HG03064 (cell line): ENCODE measurements around the gene UVSSA.
"Not testable (repeated sequence)": the region's sequence is repeated elsewhere in the genome, so short reads cannot be mapped to it uniquely, and the experiment has no call there.

Experiments used
- ATAC-seq: cut with Tn5 transposase; IDR thresholded peaks from one replicate; pipeline ENCODE4 v1.9.1; 2021; ENCODE audit warnings: low read depth; ENCODE audit not compliant: unreplicated experiment

The UVSSA gene

DNA sequence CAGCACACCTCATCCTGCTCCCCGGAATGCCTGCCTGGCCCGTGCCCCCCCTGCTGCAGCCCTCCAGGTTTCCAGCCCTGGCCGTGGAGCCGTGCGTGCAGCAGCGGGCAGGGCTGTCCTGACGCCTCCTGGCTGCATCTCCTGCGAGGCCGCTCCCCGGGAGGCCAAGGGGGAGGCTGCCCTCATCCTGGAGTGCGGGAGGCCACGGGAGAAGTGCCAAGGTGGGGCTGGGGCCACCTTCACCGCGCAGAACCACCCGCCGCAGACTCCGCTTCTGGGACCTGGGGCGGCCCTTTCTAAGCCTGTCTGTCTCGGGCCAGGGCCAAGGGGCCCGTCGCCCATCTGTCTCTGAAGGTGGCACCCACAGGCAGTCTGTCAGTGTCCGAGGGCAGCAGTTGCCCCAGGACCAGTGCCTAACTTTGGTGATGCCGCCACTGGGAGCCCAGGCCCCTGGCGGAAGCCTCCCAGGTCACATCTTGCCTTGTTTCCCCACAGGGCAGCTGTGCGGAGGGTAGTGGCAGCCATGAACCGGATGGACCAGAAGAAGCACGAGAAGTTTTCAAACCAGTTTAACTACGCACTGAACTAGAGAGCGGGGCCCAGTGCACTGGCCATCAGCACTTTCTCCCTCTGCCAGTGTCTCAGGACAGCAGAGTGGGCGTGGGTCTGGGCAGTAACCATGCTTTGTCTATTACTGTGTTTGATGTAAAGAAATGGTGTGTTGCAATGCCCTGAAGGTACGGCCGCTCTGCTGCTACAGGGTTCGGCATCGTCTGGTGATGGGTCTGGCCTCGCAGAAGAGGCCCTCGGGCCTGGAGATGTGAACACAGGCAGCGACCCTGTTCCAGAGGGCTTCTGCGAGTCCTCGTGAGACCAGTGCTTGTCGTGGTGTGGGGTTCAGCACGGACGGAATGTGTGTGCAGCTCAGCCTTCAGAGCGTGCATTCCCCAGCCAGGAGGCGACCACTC lies 38.6 kb downstream of the UVSSA start:
- no peak for ATAC-seq

DNA sequence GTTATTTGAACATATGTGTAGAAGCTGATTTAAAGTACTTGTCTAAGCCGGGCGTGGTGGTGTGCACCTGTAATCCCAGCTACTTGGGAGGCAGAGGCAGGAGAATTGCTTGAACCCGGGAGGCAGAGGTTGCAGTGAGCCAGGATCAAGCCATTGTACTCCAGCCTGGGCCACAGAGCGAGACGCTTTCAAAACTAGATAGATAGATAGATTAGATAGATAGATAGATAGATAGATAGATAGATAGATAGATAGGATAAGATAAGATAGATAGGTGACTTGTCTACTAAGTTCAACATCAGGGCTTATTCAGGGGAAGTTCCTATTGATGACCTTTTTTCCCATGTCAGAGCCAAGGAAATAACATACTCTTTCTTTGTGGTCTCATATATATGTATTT lies 46.4 kb downstream of the UVSSA start:
- not testable (repeated sequence) for ATAC-seq

- no peak for ATAC-seq
Measured at GRCh38 chr4:1393866-1394265, 46.9 kb downstream of the UVSSA start.

DNA sequence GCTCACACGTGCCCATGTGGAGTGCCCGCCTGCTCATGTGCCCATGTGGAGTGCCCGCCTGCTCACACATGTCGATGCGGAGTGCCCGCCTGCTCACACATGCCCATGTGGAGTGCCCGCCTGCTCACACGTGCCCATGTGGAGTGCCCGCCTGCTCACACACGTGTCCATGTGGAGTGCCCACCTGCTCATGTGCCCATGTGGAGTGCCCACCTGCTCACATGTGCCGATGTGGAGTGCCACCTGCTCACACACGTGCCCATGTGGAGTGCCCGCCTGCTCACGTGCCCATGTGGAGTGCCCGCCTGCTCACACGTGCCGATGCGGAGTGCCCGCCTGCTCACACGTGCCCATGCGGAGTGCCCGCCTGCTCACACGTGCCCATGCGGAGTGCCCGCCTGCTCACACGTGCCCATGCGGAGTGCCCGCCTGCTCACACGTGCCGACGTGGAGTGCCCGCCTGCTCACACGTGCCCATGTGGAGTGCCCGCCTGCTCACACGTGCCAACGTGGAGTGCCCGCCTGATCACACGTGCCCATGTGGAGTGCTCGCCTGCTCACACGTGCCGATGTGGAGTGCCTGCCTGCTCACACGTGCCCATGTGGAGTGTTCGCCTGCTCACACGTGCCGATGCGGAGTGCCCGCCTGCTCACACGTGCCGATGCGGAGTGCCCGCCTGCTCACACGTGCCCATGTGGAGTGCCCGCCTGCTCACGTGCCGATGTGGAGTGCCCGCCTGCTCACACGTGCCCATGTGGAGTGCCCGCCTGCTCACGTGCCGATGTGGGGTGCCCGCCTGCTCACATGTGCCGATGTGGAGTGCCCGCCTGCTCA lies 47.8 kb downstream of the UVSSA start:
- not testable (repeated sequence) for ATAC-seq

DNA sequence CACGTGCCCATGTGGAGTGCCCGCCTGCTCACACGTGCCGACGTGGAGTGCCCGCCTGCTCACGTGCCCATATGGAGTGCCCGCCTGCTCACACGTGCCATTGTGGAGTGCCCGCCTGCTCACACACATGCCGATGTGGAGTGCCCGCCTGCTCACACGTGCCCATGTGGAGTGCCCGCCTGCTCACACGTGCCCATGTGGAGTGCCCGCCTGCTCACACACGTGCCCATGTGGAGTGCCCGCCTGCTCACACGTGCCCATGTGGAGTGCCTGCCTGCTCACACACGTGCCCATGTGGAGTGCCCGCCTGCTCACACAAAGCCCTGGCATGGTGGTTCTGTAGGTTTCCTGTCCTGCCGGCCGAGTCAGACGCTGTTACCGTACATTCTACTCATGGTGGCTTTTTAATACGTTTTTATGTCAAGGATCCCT lies 48.4 kb downstream of the UVSSA start:
- not testable (repeated sequence) for ATAC-seq

DNA sequence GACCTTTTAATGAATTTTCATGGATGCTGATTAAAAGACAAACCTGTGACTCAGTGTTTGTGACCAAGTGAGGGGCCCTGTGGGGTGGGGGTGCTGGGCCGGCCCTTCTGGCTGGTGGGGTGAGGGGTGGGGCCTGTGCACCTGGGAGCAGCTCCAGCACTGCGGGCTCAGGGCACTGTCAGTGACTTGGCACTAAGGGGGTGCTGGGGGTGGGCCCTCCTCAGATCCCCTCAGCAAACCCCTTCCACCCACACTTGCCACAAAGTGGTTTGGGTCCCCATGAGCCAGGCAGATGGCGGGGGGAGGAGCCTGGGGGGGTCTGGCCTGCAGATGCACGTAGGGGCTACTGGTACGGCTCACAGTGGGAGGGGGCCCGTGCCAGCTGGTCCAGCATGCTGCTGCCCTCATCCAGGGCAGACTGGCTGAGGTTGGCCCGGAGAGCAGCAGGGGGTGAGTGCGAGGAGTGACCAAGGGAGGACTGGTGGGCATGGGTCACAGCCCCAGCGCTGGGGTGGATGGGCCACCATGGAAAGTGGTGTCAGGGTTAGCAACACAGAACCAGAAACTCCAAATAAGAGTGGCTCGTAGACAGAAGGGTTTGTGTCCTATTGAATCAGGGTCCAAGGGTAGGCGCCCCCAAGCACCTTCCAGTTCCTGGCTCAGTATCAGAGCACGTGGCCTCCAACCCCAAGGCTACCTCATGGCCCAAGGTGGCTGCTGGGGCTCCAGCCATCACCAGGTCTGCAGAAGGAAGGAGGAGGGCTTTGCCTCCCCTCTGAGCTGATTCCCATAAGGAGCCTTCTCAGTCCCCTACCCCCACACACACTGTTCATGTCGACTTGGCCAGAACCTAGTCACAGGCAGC lies 49.2 kb downstream of the UVSSA start:
- no peak for ATAC-seq

DNA sequence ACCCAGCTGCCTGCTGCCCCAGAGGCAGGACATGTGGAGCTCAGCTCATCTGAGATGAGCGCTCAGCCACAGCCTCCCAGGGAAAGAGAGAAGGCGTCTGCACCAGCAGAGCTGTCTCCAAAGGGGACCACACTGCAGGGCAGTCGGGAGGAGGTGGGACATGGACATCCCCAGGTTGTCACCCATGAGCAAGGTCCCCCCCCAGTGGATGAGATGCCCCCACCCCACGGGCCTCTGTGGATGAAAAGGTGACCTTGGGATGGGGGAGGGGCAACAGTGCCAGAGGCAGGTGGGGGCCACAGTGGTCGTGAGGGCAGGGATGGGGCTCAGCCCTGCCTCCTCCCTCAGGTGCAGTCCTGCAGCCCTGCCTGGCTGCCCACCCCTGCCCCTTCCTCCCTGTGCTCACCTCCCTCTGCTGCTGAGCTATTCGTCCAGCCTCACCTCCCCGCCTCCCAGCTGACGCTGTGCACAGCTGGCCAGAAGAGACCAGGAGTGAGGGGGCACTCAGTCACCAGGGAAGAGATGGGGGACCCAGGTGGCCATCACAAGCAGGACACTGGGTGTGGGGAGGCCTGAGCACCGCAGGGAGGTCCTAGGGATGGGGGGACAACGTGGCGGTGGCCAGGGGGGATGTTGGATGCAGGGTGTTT lies 49.9 kb downstream of the UVSSA start:
- no peak for ATAC-seq

- no peak for ATAC-seq
Measured at GRCh38 chr4:1398681-1399507, 51.9 kb downstream of the UVSSA start.

DNA sequence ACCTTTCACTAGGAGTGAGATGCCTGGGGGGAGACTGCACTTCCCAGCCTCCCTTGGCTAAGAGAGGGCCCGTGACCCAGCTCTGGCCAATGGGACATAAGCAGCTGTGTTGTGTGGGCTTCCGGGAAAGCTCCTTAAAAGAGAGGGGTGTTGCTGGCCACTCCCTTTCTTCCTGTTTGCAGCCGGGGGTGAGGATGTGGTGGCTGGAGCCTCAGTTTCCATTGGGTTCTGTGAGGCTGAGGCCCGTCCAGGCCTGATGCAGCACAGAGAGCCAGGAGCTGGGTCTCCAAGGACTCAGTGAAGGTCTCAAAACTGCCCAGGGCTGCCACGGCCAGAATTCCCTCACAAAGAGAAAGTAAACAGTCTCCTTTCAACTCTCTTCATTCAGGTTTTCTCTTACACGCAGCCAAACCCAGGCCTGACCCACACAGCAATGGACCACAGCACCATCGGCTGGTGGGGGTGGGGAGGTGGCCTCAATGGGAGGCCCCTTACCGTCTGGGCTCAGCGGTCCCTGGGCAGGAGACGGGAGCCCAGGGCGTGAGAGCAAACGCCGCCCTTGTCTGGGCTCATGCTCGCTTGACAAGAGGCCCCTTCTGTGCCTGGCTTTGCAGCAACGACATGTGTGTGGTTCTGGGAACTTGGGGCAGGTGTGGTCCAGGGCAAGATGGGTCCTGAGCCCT lies 52.6 kb downstream of the UVSSA start:
- ATAC-seq, result no peak

- ATAC-seq, result no peak
Measured at GRCh38 chr4:1400191-1400805, 53.3 kb downstream of the UVSSA start.

GRCh38 chr4:1400831-1401408 lies 53.9 kb downstream of the UVSSA start:
- ATAC-seq, result no peak

DNA sequence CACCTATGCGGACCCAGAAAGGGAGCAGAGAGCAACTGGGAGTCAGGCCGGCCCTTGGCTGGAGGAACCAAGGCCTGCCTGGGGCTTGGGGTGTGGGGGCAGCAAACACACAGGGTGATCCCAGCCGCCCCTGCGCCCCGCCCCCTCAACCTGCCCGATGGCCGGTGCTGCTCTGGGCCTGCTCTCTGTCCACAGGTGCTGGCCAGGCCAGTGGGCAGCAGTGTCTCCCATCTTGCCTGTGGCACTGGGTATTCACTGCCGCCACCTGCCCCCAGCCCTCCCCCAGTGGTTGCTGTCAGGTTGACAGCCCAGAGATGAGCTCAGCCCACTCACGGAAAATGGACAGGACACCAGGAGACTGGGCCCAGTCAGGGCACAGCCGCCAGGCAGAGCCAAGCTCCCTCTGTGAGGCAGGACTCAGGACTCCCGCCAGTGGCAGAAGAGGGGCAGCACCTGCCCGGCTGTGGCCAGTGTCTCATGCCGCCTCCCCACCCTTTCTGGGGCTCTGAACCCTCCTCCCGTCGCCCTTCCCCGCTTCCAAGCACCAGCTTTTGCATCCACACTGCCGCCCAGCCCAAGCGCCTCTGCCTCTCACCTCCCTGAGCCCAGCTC lies 54.5 kb downstream of the UVSSA start:
- no peak for ATAC-seq

GRCh38 chr4:1402021-1402515 lies 55.1 kb downstream of the UVSSA start:
- ATAC-seq, result no peak

- no peak for ATAC-seq
Measured at GRCh38 chr4:1402516-1403091, 55.6 kb downstream of the UVSSA start.

- no peak for ATAC-seq
Measured at GRCh38 chr4:1403177-1403583, 56.2 kb downstream of the UVSSA start.

GRCh38 chr4:1403591-1404572 lies 56.9 kb downstream of the UVSSA start:
- ATAC-seq, result no peak
